DMS153 (cell line): ENCODE results near the gene HAUS7.
A peak's percentile ranks its signal among the peaks of the same experiment; 100 is the strongest.
"Not testable (repeated sequence)": the region's sequence is repeated elsewhere in the genome, so short reads cannot be mapped to it uniquely, and the experiment has no call there.

Experiments
- DNase-seq: peaks from one replicate; lab custom pipeline; 2025; lab: John Stamatoyannopoulos, UW

Gene HAUS7

DNA sequence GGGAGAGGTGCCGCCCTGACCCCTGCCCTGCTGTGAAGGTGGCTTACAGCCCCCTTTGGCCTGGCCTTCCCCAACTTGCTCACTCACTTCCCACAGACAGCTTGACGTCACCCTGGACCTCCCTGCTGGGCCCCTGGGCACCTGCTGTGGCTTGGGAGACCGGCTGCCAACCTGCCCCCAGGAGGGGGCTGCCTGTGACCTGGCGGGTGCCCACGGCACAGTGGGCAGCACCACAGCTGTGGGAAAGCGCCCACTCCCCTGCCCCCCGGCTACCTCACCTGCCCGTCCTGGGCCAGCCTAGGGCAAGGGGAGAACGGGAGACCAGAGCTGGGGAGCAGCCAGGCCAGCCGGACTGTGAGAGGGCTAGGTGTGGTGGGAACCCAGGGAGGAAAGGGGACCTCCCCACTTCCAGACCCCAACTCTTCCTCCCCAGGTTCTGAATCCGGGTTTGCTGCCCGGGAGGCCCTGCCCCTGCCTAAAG lies 61.5 kb downstream of the HAUS7 start:
- DNase-seq: no peak

DNA sequence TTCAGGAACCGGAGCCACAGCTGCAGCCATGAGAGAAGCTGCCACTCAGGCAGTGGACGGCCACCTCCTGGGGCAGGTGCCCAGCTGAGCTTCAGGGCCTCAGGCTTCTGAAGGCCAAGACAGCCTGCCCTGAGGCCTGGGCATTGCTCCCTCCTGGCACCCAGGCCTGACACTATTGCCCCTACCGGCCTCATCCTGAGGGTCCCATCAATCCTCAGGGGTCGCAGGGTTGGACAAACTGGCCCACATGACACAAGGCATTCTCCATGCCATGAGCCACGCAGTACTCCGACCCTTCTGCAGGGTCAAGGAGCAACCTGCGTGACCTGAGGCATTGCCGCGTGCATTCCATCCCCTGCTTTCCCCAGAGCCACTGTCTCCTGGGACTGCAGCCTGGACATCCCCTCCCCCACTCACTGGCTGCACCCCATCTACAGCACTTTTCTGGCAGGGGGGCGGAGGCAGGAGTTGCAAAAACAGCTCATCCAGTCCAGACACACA lies 62.1 kb downstream of the HAUS7 start:
- DNase-seq: no peak

- DNase-seq: no peak
Measured at GRCh38 chrX:153407736-153408135, 62.6 kb downstream of the HAUS7 start.

DNA sequence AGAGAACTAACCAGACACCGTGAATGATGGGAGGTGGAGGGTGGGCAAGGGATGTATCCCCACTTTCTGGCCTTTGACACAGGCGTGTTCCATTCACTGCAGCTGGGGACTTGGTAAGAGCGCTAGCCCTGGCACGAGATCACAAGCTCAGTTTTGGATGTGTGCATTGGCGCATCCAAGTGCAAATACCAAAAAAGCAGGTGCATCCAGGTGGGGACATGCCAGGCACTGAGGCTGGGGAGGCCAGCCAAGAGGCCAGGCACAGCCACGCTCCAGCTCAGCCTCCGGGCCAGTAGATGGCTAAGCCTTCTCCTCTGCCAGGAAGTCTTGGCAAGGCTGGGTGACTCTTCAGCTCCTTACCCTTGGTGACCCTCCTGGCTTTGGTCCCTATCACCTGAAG lies 63.5 kb downstream of the HAUS7 start:
- no peak for DNase-seq

- DNase-seq: no peak
Measured at GRCh38 chrX:153406011-153406410, 64.4 kb downstream of the HAUS7 start.

DNA sequence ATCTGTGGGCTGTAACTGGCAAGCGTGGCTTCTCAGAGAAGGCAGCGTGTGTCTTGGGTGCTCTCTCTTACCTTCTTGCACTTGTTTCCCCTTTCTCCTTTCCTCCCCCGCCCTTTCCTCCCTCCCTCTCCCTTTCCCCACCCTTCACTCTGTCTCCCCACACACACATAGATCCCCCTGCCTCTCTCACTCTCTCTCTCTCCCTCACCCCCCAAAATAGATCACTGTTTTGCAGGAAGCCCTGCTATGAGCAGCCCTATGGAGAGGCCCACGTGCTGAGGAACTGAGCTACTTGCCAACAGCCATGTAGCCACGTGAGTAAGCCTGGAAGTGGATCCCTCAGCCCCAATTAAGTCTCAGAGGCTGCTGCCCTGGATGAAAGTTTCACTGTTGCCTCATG lies 65.0 kb downstream of the HAUS7 start:
- no peak for DNase-seq

GRCh38 chrX:153404333-153404732 lies 66.0 kb downstream of the HAUS7 start:
- DNase-seq: not testable (repeated sequence)

DNA sequence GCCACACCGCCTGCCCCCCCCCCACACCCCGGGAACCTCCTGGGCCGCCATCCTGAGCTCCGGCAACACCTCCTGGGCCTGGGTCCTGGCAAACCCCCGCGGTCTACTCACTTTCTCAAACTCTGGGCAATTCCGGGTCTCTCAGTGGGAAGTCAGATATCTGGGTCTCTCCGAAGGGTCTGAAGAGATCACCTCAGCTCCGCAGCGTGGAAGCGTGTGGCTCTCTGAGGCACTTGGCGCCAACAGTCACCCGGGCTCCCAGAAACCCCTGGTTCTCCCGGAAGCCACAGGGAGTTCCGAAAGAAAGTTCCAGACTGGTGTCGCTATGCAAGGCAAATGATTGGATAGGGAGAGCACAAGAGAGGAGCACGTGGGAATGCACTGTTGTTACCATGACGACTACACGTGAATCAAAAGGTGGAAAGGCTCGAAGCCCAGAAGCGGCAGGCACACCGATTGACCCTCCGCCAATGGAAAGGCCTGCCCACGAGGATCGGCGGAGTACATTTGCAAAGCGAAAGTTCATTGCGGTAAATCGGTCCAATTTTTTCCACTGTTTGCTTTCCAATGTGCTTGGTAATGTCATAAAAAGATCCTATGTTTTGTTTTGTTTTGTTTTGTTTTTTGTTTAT lies 69.1 kb downstream of the HAUS7 start, which contains the start of gene PNMA6E:
TSS of gene PNMA6E (minus strand) at position 218 of the 632 bp plus-strand sequence. CDS start 2,501 bp downstream, outside the sequence.
- no peak for DNase-seq

DNA sequence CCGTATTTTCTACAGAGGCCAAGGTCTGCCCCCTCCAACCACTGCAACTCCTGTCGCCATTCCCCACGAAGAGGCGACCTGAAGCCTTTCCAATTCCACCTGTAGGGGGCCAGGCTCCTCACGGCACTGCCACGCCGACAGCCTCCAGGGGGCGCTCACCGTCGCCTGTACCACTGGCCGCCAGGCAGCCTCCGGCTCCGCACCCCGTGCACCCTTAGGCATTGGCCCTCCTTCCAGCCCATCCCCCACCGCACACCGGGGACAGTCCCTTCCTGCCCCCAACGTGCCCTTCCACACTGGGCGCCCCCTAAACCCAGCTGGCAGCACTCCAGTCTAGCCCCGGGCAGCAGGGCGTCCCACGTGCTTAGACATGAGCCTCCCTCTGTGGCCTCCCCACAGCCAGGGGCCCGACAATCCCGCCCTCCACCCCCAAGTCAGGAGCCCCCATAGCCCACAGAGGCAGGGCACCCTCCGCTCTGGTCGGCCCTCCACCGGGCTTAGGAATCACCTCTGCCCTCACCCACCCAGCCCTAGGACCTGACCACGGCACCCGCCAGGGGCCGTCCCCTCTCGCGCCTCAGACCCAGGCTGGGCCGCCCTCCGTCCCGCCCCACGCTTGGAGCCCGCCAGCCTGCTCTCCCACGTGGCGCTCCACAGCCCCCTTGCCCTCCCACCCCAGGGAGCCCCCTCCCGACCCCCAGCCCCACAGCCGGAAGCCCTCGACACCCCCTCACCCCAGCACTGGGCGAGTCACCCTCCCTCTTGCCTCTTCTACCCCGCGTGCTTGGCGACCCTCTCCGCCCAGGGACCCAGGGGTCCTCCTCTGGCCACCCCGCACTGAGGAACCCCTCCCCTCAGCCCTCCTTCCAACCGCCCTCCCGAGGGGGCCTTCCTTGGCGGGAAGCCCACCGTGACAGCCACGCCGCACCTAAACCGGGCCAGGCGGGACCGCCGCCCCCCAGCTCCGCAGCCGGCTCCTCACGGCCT lies 69.9 kb downstream of the HAUS7 start:
- no peak for DNase-seq

- DNase-seq: peak; percentile 11
Measured at GRCh38 chrX:153398275-153398960, 72.0 kb downstream of the HAUS7 start.
